ENCODE results near the gene EDDM13. TPM values are rescaled to one million over a fixed set of nuclear protein-coding genes. Genes with fewer than 3 reads are reported as not detected.
"Not testable (repeated sequence)": the region's sequence is repeated elsewhere in the genome, so short reads cannot be mapped to it uniquely, and the experiment has no call there.

The EDDM13 gene
- total RNA-seq, 2 experiments from 2014 or later = 0.30 to 0.76 TPM

DNA sequence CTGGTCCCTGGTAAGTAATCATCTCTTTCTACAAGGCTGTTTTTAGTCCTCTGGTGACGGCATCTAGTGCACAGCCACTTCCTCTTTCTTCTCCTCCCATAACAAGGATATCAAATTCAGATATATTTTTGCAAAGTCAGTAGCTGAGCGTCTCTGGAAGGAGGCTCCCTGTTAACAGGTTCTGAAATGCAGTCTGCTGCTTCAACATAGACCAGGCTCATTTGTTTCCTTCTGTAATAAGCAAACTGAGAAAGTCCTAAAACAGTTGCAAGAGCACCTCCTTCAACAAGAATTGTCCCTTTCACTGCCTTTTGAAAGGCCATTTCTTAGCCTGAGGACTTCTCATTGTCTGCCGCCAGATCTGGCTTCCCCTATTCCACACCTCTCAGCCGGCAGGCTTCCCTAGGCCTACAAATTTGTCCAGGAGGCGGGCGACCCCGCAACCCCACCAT lies 49.5 kb downstream of the EDDM13 start:
- Mint-ChIP-seq H3K27me3 (peaks cover 8% of the 10 kb centered on the region), H3K4me3 (no peak overlapping the region), H3K9me3 (ENCODE audit: low read depth) (no peaks in the 10 kb centered on the region), H3K4me1 (no peaks in the 10 kb centered on the region), H3K36me3 (ENCODE audit: low read depth) (no peaks in the 10 kb centered on the region), H3K27ac (no peak overlapping the region)
- CTCF ChIA-PET = no interaction called here
- ATAC-seq (no peak), DNase-seq (no peak)
- POLR2A ChIA-PET = interaction anchor here (0.6 kb wide), 1 partner anchor 46 kb away, joined by 3 read pairs; no protein-coding TSS in a partner anchor
- intact Hi-C loops (cut with DNase I, micrococcal nuclease) = no loop called here

DNA sequence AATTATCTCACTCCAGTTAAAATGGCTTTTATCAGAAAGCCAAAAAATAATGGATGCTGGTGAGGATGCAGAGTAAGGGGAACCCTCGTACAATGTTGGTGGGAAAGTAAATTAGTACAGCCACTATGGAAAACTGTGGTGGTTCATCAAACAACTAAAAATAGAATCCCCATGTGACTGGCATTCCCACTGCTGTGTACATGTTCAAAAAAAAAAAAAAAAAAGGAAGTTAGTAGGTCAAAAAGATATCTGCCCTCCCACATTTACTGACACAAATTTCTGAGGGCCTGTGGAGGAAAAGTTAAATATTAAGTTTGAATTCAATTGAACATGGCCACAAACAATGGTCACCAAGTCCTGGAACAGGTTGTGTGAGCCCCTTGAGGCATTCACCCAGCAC lies 51.9 kb downstream of the EDDM13 start:
- ChIA-PET POLR2A (no interaction called here), CTCF (interaction anchor here (0.7 kb wide), 1 partner anchor 258 kb away, joined by 4 read pairs; no protein-coding TSS in a partner anchor)
- no peaks in the 10 kb centered on the region for H3K9me3 Mint-ChIP-seq (ENCODE audit: low read depth)
- H3K4me3 Mint-ChIP-seq = no peak overlapping the region
- no peaks in the 10 kb centered on the region for H3K36me3 Mint-ChIP-seq (ENCODE audit: low read depth)
- no peaks in the 10 kb centered on the region for H3K4me1 Mint-ChIP-seq
- peaks cover 8% of the 10 kb centered on the region for H3K27me3 Mint-ChIP-seq
- DNase-seq (no peak), ATAC-seq (no peak)
- no peak overlapping the region for H3K27ac Mint-ChIP-seq
- intact Hi-C loops (cut with DNase I, micrococcal nuclease) = no loop called here

DNA sequence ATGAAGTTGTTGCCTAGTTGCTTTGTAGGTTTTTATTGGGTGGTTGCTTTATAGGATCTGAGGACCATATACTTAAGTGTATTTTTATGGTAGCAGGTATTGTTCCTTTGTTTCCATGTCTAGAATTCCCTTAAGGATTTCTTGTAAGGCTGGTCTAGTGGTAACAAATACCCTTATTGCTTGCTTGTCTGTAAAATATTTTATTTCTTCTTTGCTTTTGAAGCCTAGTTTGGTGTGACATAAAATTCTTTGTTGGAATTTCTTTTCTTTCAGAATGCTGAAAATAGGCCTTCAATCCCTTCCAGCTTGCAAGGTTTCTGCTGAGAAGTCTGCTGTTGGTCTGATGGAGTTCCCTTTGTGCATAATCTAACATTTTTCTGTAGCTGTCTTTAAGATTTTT lies 60.1 kb downstream of the EDDM13 start:
- ChIA-PET CTCF (interaction anchor here (0.7 to 5.6 kb wide), 15 partner anchors 16 to 266 kb away, joined by 3 to 72 read pairs (median 5); partner anchors contain the start of gene EDDM13), POLR2A (no interaction called here)
- no peak for ATAC-seq
- H3K4me1 Mint-ChIP-seq = no peaks in the 10 kb centered on the region
- H3K36me3 Mint-ChIP-seq (ENCODE audit: low read depth) = peaks cover 1% of the 10 kb centered on the region
- H3K9me3 Mint-ChIP-seq (ENCODE audit: low read depth) = peaks cover 7% of the 10 kb centered on the region
- intact Hi-C loops (cut with DNase I, micrococcal nuclease) = loop anchor here (1.0 to 2.0 kb wide), 3 partner anchors 76 to 256 kb away; no protein-coding TSS in a partner anchor
- H3K27me3 Mint-ChIP-seq = no peaks in the 10 kb centered on the region
- H3K27ac Mint-ChIP-seq = no peak overlapping the region
- H3K4me3 Mint-ChIP-seq = no peak overlapping the region
- no peak for DNase-seq

DNA sequence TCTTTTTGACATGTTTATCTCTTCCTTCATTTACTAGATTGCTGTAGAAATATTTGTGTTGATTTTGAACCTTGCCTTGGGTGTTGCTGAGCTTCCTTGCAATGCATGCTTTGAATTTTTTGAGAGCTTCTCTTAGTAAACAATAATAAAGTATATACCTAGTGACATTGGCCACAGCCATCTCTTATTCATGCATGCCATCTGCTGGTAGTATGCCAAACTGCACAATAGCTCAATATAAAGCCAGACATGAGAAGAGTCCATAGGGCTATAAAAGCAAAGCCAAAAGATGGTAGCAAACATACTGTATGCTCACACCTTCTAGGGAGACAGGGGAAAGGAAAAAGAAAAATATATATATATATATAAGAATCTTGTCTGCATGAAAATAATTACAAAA lies 61.0 kb downstream of the EDDM13 start:
- intact Hi-C loops (cut with DNase I, micrococcal nuclease) = loop anchor here (1.0 to 2.0 kb wide), 2 partner anchors 80 to 257 kb away; no protein-coding TSS in a partner anchor
- ChIA-PET POLR2A (interaction anchor here (1.1 kb wide), 1 partner anchor 80 kb away, joined by 3 read pairs; no protein-coding TSS in a partner anchor), CTCF (interaction anchor here (0.6 to 5.6 kb wide), 20 partner anchors 15 to 284 kb away, joined by 3 to 72 read pairs (median 5); partner anchors contain the start of gene EDDM13)
- H3K9me3 Mint-ChIP-seq (ENCODE audit: low read depth) = peaks cover 13% of the 10 kb centered on the region
- H3K4me3 Mint-ChIP-seq = no peak overlapping the region
- H3K36me3 Mint-ChIP-seq (ENCODE audit: low read depth) = peaks cover 1% of the 10 kb centered on the region
- no peaks in the 10 kb centered on the region for H3K4me1 Mint-ChIP-seq
- DNase-seq = peak; percentile 55
- no peaks in the 10 kb centered on the region for H3K27me3 Mint-ChIP-seq
- ATAC-seq = no peak
- H3K27ac Mint-ChIP-seq = no peak overlapping the region

DNA sequence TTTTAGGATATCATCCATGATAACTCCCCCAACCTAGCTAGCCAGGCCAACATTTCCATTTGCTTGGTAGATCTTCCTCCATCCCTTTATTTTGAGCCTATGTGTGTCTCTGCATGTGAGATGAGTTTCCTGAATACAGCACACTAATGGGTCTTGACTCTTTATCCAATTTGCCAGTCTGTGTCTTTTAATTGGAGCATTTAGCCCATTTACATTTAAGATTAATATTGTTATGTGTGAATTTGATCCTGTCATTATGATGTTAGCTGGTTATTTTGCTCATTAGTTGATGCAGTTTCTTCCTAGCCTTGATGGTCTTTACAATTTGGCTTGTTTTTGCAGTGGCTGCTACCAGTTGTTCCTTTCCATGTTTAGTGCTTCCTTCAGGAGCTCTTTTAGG lies 62.8 kb downstream of the EDDM13 start:
- peaks cover 13% of the 10 kb centered on the region for H3K9me3 Mint-ChIP-seq (ENCODE audit: low read depth)
- CTCF ChIA-PET = interaction anchor here (1.0 to 5.6 kb wide), 4 partner anchors 12 to 269 kb away, joined by 3 to 72 read pairs (median 12); no protein-coding TSS in a partner anchor
- H3K4me3 Mint-ChIP-seq; intact Hi-C loops (cut with DNase I, micrococcal nuclease); H3K27me3 Mint-ChIP-seq; H3K36me3 Mint-ChIP-seq (ENCODE audit: low read depth); H3K4me1 Mint-ChIP-seq; ATAC-seq; DNase-seq; H3K27ac Mint-ChIP-seq; POLR2A ChIA-PET: not testable (repeated sequence)

DNA sequence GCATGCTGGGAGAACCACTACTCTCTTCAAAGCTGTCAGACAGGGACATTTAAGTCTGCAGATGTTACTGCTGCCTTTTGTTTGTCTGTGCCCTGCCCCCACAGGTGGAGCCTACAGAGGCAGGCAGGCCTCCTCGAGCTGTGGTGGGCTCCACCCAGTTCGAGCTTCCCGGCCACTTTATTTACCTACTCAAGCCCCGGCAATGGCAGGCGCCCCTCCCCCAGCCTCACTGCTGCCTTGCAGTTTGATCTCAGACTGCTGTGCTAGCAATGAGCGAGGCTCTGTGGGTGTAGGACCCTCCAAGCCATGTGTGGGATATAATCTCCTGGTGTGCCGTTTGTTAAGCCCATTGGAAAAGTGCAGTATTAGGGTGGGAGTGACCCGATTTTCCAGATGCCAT lies 64.5 kb downstream of the EDDM13 start:
- POLR2A ChIA-PET; intact Hi-C loops (cut with DNase I, micrococcal nuclease): not testable (repeated sequence)

DNA sequence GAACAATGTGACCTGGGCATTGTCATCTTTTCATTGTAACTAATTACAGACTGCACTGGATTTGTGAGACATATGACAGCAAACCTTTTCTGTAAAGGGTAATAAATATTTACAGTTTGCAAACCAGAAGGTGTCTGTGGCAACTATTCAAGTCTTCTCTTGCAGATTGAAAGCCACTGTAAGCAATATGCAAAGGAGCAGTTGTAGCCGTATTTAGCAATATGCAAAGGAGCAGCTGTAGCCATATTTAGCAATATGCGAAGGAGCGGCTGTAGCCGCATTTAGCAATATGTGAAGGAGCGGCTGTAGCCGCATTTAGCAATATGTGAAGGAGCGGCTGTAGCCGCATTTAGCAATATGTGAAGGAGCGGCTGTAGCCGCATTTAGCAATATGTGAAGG lies 66.5 kb downstream of the EDDM13 start:
- peaks cover 22% of the 10 kb centered on the region for H3K9me3 Mint-ChIP-seq (ENCODE audit: low read depth)
- CTCF ChIA-PET; H3K27ac Mint-ChIP-seq; H3K27me3 Mint-ChIP-seq; DNase-seq; POLR2A ChIA-PET; ATAC-seq; H3K36me3 Mint-ChIP-seq (ENCODE audit: low read depth); H3K4me3 Mint-ChIP-seq; intact Hi-C loops (cut with DNase I, micrococcal nuclease); H3K4me1 Mint-ChIP-seq: not testable (repeated sequence)

More for the DNA sequence above, 64.5 kb downstream of the EDDM13 start:
- DNase-seq; H3K27ac Mint-ChIP-seq; H3K4me1 Mint-ChIP-seq; H3K27me3 Mint-ChIP-seq; H3K4me3 Mint-ChIP-seq; CTCF ChIA-PET; ATAC-seq; H3K36me3 Mint-ChIP-seq (ENCODE audit: low read depth): not testable (repeated sequence)
- peaks cover 15% of the 10 kb centered on the region for H3K9me3 Mint-ChIP-seq (ENCODE audit: low read depth)

DNA sequence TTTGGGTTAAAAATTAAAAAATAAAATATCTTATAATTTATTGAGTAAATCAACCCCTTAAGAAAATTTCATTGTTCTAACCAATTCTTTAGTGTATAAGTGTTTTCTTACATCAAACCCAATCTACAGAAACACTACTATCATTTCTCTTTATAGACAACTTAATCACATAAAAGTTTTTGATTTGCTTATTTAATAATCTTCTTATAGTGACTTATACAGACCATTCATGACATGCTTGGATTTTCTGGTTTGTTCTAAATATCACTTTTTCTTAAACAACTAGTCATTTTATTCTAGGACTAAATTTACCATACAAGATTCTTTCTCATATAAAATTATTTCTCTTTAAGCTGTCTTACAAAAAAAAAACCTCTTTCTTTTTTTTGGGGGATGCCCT lies 69.4 kb downstream of the EDDM13 start:
- Mint-ChIP-seq H3K27me3 (peaks cover 9% of the 10 kb centered on the region), H3K4me3 (no peak overlapping the region), H3K36me3 (ENCODE audit: low read depth) (peaks cover 1% of the 10 kb centered on the region), H3K4me1 (no peaks in the 10 kb centered on the region), H3K27ac (no peak overlapping the region), H3K9me3 (ENCODE audit: low read depth) (peaks cover 20% of the 10 kb centered on the region)
- ATAC-seq (no peak), DNase-seq (no peak)
- CTCF ChIA-PET = no interaction called here
- POLR2A ChIA-PET = no interaction called here
- intact Hi-C loops (cut with DNase I, micrococcal nuclease) = no loop called here

DNA sequence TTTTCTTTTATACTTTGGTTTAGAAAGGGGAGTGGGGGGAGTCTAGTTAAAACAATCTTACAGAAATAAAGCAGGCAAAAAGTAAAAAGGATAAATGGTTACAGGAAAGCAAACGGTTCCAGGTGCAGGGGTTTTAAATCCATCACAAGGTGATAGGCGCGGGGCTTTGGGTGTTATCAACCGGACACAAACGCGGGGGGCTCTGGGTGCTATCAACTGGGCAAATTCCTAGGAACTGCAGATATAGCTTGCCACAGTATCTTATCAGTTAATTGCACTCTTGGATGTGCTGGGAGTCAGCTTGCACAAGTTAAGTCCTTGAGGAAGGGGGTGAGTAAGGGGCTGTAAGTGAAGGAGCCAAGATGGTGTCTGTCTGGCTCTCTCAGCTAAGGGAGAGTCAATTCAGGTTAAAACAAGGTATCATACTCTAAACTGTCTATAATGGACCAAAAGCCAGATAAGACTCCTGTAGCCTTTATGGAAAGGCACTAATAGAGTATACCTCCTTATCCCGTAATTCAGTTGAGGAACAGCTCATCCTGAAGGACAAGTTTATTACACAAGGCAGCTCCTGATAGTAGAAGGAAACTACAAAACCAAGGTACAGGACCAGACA lies 74.7 kb downstream of the EDDM13 start:
- CTCF ChIA-PET = interaction anchor here (0.6 to 3.3 kb wide), 12 partner anchors 12 to 281 kb away, joined by 3 to 20 read pairs (median 5); no protein-coding TSS in a partner anchor
- peaks cover 10% of the 10 kb centered on the region for H3K9me3 Mint-ChIP-seq (ENCODE audit: low read depth)
- intact Hi-C loops (cut with DNase I, micrococcal nuclease) = no loop called here
- no peaks in the 10 kb centered on the region for H3K4me1 Mint-ChIP-seq
- H3K4me3 Mint-ChIP-seq = no peak overlapping the region
- POLR2A ChIA-PET = no interaction called here
- no peaks in the 10 kb centered on the region for H3K36me3 Mint-ChIP-seq (ENCODE audit: low read depth)
- peaks cover 8% of the 10 kb centered on the region for H3K27me3 Mint-ChIP-seq
- H3K27ac Mint-ChIP-seq = no peak overlapping the region
- ATAC-seq (no peak), DNase-seq (no peak)

DNA sequence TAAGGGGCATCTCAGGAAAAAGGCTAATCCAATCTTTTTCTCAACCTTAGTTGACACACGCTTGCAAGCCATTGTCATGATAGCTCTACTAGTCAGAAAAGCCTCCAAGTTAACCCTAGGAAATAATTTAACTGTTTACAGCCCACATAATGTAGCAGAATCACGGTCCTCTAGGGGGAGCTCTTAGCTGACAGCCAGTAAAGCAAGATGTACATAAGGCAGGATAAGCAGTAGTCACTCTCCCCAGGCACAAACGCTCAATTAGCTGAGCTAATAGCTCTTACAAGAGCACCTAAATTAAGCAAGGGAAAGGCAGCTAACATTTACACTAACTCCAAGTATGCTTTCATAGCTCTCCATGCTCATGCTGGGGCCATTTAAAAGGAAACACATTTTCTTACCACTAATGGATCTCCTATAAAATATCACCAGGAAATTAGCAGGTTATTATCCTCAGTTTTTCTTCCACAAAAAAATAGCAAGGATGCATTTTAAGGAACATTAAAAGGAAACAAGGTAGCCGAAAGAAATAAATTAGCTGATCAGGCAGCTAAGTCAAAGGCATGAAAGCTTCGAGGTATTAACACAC lies 75.8 kb downstream of the EDDM13 start:
- CTCF ChIA-PET = interaction anchor here (0.6 to 3.3 kb wide), 15 partner anchors 10 to 968 kb away, joined by 3 to 20 read pairs (median 6); no protein-coding TSS in a partner anchor
- ATAC-seq (no peak), DNase-seq (peak; percentile 61)
- Mint-ChIP-seq H3K9me3 (ENCODE audit: low read depth) (peaks cover under 1% of the 10 kb centered on the region), H3K4me3 (no peak overlapping the region), H3K27ac (no peak overlapping the region), H3K27me3 (no peaks in the 10 kb centered on the region), H3K36me3 (ENCODE audit: low read depth) (no peaks in the 10 kb centered on the region), H3K4me1 (no peaks in the 10 kb centered on the region)
- intact Hi-C loops (cut with DNase I, micrococcal nuclease) = no loop called here
- POLR2A ChIA-PET = interaction anchor here (0.6 kb wide), 1 partner anchor 1569 kb away, joined by 6 read pairs; no protein-coding TSS in a partner anchor

DNA sequence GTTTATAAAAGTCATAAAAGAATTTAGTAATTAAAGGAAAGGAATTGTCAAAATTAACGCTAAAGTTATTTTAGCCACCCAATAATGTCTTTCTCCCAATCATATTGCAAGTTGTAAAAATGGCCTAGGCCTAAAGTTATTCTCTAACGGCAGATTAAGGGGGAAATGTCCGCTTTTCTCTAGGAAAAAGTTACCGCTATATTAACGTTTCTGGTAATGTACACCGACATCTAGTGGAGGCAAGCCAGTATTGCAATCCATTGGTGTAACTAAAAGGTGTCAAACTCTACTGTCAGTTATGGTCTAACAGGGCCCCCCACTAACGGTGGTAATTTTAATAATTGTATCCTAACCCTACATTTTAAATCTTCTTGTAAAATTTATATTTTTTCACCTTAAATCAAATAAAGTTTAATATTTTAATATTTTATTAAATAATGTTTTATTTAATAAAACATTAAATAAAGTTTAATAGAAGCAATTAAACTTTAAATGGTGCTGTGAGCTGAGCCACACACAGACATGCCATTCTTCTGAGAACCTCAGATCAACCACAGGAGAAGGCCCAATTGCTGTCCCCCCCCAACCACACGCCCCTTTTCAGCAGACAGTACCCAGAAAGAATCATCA lies 78.0 kb downstream of the EDDM13 start:
- POLR2A ChIA-PET = no interaction called here
- ATAC-seq (peak; percentile 44), DNase-seq (peak; percentile 69)
- H3K4me1 Mint-ChIP-seq = no peaks in the 10 kb centered on the region
- intact Hi-C loops (cut with DNase I, micrococcal nuclease) = loop anchor here (1.0 to 5.0 kb wide), 5 partner anchors 97 to 284 kb away; no protein-coding TSS in a partner anchor
- no peaks in the 10 kb centered on the region for H3K9me3 Mint-ChIP-seq (ENCODE audit: low read depth)
- no peak overlapping the region for H3K27ac Mint-ChIP-seq
- CTCF ChIA-PET = interaction anchor here (0.6 to 3.3 kb wide), 4 partner anchors 79 to 98 kb away, joined by 3 to 20 read pairs (median 4); no protein-coding TSS in a partner anchor
- H3K4me3 Mint-ChIP-seq = no peak overlapping the region
- H3K36me3 Mint-ChIP-seq (ENCODE audit: low read depth) = no peaks in the 10 kb centered on the region
- H3K27me3 Mint-ChIP-seq = no peaks in the 10 kb centered on the region

Measured in activated CD4-positive, alpha-beta T cell treated with anti-CD3 and anti-CD28 coated beads for 36 hours (primary cell).